Kidney capillary endothelial cell (primary cell): ENCODE measurements around the gene TRMT11.
"Not testable (repeated sequence)": the region's sequence is repeated elsewhere in the genome, so short reads cannot be mapped to it uniquely, and the experiment has no call there.

Source experiments
- DNase-seq: peaks from one replicate; pipeline ENCODE4 v3.0.0-alpha.2; 2018; ENCODE audit warnings: low spot score

TRMT11 gene

GRCh38 chr6:125956506-125957390 lies 29.6 kb upstream of the TRMT11 start, which contains the start of gene HINT3:
Gene HINT3 (plus strand): TSS chr6:125956770. CDS start chr6:125956978, 208 bp downstream.
- peak; percentile 92 for DNase-seq

DNA sequence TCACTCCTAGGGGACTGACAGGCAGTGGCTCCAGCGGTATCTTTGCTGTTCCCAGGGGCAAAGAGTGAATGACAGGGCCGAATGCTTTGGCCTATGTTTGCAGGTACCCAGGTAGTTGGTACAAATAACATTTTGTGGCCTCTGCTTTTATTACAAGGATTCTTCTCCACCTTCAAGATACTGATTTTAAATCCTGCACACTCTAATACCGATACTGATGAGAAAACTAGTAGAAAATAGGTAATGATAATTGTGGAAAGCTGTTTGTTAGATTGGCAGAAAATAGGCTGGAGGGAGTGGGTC lies 29.0 kb upstream of the TRMT11 start:
- DNase-seq: no peak

GRCh38 chr6:125957845-125958244 lies 28.5 kb upstream of the TRMT11 start:
- DNase-seq: no peak

DNA sequence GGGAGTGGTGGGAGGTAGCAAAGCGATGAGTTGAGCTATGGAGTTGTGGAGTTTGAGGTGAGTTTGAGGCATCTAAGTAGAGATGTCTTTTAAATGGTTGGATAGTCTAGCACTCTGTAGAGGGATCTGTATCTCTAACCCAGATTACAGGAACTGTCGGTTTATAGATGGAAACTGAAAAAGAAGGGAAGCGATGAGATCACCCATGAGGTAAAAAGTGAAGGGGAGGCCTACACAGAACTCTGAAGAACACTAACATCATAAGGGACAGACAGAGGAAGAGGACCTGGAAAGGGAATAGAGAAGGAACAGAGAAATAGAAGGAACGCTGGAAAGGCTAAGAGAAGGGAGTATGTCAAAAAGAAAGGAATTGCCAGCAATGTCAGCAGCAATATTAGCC lies 27.3 kb upstream of the TRMT11 start:
- no peak for DNase-seq

GRCh38 chr6:125961117-125961516 lies 25.2 kb upstream of the TRMT11 start:
- DNase-seq: no peak

- DNase-seq: no peak
Measured at GRCh38 chr6:125962900-125963497, 23.3 kb upstream of the TRMT11 start.

DNA sequence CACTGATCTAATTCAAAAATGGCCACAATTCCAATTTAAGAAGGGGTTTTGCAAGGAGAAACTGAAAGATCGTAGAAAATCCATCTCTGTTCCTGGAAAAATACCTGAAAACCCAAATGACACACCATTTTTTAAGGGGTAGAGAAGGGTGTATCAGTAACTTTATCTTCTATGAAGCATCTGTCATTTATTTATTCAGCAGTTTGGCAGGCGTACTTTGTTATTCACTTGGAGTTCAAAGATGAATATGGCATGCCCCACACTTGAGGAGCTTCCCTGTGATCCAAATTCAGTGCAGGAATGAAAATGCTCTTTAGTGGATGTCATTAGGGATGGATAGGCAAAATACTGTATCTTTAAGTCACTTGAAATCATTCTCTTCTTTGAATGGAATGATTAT lies 22.5 kb upstream of the TRMT11 start:
- no peak for DNase-seq

GRCh38 chr6:125966569-125966968 lies 19.8 kb upstream of the TRMT11 start:
- no peak for DNase-seq

- DNase-seq: no peak
Measured at GRCh38 chr6:125968493-125968892, 17.8 kb upstream of the TRMT11 start.

DNA sequence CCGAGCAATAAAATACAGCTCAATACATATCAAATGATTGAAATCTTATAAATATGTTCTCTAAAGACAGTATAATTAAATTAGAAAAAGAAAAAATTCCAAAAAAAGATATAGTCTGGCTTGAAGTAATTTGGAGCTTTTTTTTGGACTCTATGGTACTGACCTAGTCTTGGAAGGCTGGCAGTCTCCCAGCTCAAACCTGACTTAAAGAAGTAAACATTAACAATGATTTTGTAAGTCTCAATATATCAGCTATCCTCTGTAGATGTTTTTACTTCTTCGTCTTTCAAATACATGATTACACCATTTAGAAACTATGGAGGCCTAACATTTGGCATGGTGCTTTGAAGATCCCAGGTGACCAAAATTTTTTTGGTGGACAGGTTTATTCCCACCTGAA lies 15.6 kb upstream of the TRMT11 start:
- no peak for DNase-seq

DNA sequence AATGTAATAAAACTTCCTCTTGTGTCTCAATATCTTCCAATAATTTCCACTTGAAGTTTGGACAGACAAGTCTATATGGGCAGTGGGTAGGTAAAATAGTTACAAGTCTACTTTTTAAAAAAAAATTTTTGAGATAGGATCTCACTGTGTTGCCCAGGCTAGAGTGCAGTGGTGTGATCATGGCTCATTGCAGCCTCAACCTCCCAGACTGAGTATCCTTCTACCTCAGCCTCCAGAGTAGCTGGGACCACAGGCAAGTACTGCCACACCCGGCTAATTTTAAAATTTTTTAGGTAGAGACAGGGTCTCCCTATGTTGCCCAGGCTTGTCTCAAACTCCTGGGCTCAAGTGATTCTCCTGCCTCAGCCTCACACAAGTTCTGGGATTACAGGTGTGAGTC lies 13.9 kb upstream of the TRMT11 start:
- DNase-seq: not testable (repeated sequence)

DNA sequence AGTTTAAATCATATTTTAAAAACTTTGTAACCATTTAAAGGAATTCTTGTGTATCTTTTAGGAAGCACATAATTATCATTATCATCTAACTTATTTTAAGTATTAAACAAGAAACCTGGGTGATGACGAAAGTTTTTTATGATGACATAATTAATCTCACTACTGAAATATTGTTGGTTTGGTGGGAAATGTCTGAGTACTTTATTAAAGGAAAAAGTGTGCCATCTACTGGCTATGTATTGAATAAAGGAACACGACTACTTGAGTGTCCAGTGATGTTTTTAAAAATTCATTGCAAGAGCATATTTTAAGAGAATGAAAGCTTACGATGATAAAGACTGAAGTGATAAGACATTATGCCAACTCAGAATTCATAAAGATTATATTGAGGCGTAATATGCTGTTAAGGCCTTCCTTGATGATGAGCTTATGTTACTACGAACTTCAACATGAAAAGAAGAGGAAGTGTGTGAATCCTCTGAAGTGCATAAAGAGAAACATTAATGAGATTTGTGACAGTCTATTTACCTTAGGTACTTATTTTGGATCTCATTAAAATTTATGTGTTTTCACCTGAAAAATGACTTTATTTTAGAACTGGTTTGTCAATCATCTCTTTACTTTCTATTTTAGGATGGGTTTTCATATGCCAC lies 12.0 kb upstream of the TRMT11 start:
- DNase-seq: peak; percentile 72

DNA sequence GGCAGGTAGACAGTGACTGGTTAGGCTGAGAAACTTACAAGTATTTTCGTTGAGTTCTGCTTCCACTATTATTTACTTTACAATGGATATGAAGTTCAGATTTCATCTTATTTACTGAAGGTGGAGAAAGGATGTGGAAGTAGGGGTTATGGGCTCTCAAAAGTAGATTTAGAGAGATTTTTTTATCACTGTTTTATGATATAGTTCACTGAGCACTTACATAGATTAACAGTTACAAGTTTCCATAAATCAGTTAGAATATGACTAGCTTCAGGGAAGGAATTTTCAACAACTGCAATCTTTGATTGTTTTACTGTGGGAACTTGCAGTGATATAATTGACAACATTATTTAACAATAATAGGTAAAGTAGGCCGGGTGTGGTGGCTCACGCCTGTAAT lies 7.2 kb upstream of the TRMT11 start:
- no peak for DNase-seq

DNA sequence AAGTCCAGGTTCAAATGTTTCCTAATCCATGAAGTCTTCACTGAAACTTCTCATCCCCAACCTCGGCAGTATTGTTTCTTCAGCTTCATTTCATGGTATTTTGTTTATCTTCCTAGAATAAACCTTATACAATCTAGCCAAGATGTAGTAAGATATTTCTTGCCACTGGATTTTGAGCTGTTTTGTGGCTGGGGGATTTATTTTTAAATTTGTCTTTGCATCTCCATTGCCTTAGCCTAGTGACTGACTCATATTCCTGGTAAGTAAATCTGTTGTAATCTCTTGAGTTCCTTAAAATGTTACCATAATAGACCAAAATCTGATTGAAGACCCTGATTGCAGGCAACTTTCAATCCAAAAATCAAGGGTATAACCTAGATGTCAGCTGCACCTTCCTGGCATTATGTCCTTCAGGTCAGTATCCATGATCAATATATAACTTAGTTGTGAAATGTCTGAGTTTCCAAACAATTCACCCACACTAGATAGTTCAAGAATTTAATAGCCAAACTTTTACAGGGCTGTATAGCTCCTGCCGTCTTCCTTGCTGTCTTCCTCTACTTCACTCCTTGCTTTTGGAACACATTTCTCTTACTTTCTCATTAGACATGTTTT lies 4.7 kb upstream of the TRMT11 start:
- no peak for DNase-seq

DNA sequence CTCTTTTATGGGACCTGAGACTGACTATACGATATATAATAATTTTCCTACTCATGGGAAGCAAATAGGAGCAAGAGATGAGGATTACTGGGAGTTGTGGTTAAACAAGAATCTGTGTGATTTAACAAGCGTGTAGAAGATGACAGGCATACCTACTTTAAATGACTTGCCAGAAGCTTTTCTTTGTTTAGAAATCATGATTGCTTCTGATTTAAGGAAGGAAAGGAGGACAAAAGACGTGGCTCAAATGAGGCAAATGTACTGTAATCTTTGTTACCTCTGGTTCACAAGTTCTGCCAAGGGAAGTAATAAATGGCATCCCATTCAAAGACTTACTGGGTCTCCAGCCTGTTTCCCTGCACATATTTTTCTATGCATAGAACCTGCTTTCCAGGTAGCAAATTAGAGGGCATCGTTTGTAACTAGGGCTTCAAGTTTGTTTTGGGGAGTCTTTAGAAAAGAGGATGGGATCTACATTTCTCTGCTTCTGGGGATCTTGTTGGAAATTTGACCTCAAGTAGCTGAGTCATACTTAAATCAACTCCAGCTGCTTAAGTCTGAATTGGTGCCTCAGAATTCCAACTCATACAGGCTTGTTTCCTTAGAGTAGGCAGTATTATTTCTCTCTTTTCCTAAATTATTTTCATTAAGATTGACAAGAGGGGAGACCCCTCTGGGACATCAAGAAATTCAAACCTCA lies 2.9 kb upstream of the TRMT11 start:
- no peak for DNase-seq

- DNase-seq: no peak
Measured at GRCh38 chr6:125984311-125984710, 2.0 kb upstream of the TRMT11 start.

DNA sequence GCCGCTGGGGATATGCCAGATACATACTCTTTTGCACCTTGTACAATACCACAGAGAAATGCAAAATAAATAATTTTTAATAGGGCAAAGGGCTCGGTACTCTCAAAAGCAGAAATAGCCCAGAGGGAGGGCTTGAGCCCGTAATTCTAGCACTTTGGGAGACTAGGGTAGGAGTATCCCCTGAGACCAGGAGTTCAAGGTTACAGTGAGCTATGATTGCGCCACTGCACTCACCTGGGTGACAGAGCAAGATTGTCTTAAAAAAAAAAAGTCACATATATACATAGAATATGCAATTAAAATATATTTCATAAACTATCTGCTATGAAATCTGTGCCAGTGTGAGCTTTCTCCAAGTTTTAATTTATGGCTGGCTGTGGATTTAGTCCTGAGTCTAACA lies 818 bp upstream of the TRMT11 start:
- DNase-seq: no peak

- no peak for DNase-seq
Measured at GRCh38 chr6:125985979-125986300, 400 bp upstream of the TRMT11 start.

DNA sequence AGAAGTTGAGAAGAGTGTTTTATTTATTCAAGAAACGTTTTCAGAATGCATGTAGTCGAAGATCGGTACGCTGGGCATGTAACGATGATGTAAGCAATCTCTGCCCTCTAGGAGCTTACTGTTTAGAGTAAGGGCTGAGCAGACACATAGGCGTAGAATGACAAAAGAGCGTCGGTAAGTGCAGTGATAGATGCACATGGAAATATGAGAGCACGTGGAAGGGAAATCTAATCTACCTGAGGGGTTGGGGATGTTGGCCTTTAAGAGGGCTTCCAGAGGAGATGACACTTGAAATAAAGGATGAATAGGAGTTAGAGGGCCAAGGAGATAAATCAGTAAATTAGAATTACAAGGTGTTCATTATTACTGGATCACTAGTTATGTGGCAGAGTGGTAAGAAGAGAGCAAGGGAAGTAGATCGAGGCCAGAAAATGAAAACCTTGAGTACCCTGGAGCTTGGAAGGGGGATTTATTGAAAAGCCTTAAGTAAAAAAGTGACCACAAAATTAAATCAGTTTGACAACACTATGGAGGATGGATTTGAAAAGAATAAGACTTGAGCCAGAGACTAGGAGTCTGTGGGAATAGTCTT lies 782 bp downstream of the TRMT11 start:
- DNase-seq: no peak

DNA sequence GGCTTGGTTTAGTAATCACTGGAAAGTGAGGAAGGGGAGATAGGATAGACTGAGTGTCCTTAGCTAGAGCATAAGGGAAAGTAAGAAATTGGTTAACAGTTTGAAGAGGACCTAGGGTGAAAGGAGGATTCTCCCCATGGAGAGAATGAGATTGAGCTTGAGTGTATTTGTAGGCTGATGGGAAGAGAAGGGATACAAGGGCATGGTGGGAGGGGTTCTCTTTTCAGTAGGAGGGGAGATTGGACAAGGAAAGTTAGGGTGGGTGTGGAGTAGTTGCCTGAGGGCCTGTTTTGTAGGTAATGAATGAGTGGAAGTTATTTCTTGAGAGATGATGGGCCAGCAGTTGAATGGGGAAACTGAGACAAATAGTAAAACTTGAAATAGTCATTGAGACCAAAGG lies 1.9 kb downstream of the TRMT11 start:
- DNase-seq: no peak

GRCh38 chr6:125989631-125990030 lies 3.3 kb downstream of the TRMT11 start:
- DNase-seq: no peak

- no peak for DNase-seq
Measured at GRCh38 chr6:125991653-125992052, 5.3 kb downstream of the TRMT11 start.
